Colonic mucosa (tissue), 4 donors: ENCODE data around the gene MYO9B. TPM values are rescaled to one million over a fixed set of nuclear protein-coding genes. Genes with fewer than 3 reads are reported as not detected.

Source experiments
- DNase-seq: peaks from one replicate; pipeline ENCODE4 v3.0.0-alpha.2; 2020
- H3K27ac ChIP-seq: fragments of 200-600 bp; one replicate; pipeline ENCODE4 v1.8.0; 2021
- H3K27me3 ChIP-seq: fragments of 200-600 bp; one replicate; pipeline ENCODE4 v1.8.0; 2021
- H3K36me3 ChIP-seq: fragments of 200-600 bp; one replicate; pipeline ENCODE4 v1.8.0; 2021
- H3K4me1 ChIP-seq: fragments of 200-600 bp; one replicate; pipeline ENCODE4 v1.8.0; 2021; ENCODE audit warnings: mild to moderate bottlenecking
- H3K4me3 ChIP-seq: fragments of 200-600 bp; one replicate; pipeline ENCODE4 v1.8.0; 2021
- H3K9ac ChIP-seq, 2 donors: one replicate each; pipeline ENCODE4 v1.7.0; 2013; ENCODE audit warnings: control low read depth in 2 of 2, low read depth in 2 of 2, low read length in 2 of 2
- H3K9me3 ChIP-seq: fragments of 200-600 bp; one replicate; pipeline ENCODE4 v1.8.0; 2021
- intact Hi-C: fragments of 100-400 bp; cut with DNase I; formaldehyde crosslinking; loops from one replicate; pipeline ENCODE4 v1.14.1; 2022
- total RNA-seq, 2 donors: library from RNA; stranded (reverse); fragmentation: NEBNext Ultra II Directional in 1 of 2; extraction: Animal tissue kit (Norgen Biotek cat#: 25700) in 1 of 2; gene quantifications; one replicate each; pipeline ENCODE4 v1.2.1, GENCODE V29; 2021
- TF ChIP-seq, protein P1 (sequence below): fragments of 200-600 bp; IDR thresholded peaks from one replicate; pipeline ENCODE4 v1.8.0; 2022; ENCODE audit warnings: antibody characterized with exemption, mild to moderate bottlenecking
- donor health status: healthy.
- donor health status: DM: no; HTN: no; CAD: no.
- donor health status: DM: no; HTN: no; CAD: no.

MYO9B gene
- total RNA-seq, 2 donors from 2014 or later, result 56.5 to 89.2 TPM

DNA sequence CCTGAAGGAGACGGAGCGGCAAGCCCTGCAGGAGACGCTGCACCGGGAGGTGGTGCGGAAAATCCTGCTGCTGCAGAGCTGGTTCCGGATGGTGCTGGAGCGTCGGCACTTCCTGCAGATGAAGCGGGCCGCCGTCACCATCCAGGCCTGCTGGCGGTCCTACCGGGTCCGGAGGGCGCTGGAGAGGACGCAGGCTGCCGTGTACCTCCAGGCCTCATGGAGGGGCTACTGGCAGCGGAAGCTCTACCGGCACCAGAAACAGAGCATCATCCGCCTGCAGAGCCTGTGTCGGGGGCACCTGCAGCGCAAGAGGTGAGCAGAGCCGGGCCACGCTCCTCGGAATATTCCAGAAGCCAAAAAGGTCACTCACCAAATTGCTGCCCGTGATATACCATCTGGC, 117.2 kb downstream of the MYO9B start:
- Histone ChIP-seq H3K9ac (no peak overlapping the region), H3K4me1 (no peaks in the 10 kb centered on the region), H3K27ac (no peak overlapping the region), H3K27me3 (no peaks in the 10 kb centered on the region), H3K36me3 (peaks cover 18% of the 10 kb centered on the region), H3K9me3 (no peaks in the 10 kb centered on the region), H3K4me3 (no peak overlapping the region)
- intact Hi-C loops, result no loop called here
- no peak for DNase-seq
- TF ChIP-seq, protein P1, sequence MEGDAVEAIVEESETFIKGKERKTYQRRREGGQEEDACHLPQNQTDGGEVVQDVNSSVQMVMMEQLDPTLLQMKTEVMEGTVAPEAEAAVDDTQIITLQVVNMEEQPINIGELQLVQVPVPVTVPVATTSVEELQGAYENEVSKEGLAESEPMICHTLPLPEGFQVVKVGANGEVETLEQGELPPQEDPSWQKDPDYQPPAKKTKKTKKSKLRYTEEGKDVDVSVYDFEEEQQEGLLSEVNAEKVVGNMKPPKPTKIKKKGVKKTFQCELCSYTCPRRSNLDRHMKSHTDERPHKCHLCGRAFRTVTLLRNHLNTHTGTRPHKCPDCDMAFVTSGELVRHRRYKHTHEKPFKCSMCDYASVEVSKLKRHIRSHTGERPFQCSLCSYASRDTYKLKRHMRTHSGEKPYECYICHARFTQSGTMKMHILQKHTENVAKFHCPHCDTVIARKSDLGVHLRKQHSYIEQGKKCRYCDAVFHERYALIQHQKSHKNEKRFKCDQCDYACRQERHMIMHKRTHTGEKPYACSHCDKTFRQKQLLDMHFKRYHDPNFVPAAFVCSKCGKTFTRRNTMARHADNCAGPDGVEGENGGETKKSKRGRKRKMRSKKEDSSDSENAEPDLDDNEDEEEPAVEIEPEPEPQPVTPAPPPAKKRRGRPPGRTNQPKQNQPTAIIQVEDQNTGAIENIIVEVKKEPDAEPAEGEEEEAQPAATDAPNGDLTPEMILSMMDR, result no peak

DNA sequence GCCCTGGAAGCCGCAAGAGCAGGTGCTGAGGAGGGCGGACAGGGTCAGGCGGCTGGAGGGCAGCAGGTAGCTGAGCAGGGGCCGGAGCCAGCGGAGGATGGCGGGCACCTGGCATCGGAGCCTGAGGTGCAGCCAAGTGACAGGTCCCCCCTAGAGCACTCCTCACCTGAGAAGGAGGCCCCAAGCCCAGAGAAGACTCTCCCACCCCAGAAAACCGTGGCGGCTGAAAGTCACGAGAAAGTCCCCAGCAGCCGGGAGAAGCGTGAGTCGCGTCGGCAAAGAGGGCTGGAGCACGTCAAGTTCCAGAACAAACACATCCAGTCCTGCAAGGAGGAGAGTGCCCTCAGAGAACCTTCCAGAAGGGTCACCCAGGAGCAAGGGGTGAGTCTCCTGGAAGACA, 119.0 kb downstream of the MYO9B start:
- H3K4me1 ChIP-seq, result no peaks in the 10 kb centered on the region
- H3K27me3 ChIP-seq, result no peaks in the 10 kb centered on the region
- no peak overlapping the region for H3K4me3 ChIP-seq
- H3K36me3 ChIP-seq, result peaks cover 15% of the 10 kb centered on the region
- intact Hi-C loops, result no loop called here
- H3K9me3 ChIP-seq, result no peaks in the 10 kb centered on the region
- TF ChIP-seq, protein P1, result no peak
- no peak overlapping the region for H3K9ac ChIP-seq
- H3K27ac ChIP-seq, result no peak overlapping the region
- DNase-seq, result no peak

DNA sequence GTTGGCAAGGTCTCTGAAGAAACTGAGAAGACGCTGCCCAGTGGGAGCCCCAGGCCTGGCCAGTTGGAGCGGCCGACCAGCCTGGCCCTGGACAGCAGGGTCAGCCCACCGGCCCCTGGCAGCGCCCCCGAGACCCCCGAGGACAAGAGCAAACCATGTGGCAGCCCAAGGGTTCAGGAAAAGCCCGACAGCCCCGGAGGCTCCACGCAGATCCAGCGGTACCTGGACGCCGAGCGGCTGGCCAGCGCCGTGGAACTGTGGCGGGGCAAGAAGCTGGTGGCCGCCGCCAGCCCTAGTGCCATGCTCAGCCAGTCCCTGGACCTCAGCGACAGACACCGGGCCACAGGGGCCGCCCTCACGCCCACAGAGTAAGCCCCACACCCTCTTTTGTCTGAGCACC, 119.5 kb downstream of the MYO9B start:
- TF ChIP-seq, protein P1, result no peak
- Histone ChIP-seq H3K27ac (no peak overlapping the region), H3K4me1 (no peaks in the 10 kb centered on the region), H3K27me3 (no peaks in the 10 kb centered on the region), H3K9ac (no peak overlapping the region), H3K36me3 (peaks cover 15% of the 10 kb centered on the region), H3K9me3 (no peaks in the 10 kb centered on the region), H3K4me3 (no peak overlapping the region)
- no peak for DNase-seq
- intact Hi-C loops, result no loop called here

- no peaks in the 10 kb centered on the region for H3K4me1 ChIP-seq
- no peak overlapping the region for H3K4me3 ChIP-seq
- H3K9me3 ChIP-seq, result no peaks in the 10 kb centered on the region
- H3K27ac ChIP-seq, result no peak overlapping the region
- peaks cover 27% of the 10 kb centered on the region for H3K36me3 ChIP-seq
- no peak overlapping the region for H3K9ac ChIP-seq
- TF ChIP-seq, protein P1, result no peak
- intact Hi-C loops, result no loop called here
- H3K27me3 ChIP-seq, result no peaks in the 10 kb centered on the region
- no peak for DNase-seq
Observed at GRCh38 chr19:17196610-17197009, 121.0 kb downstream of the MYO9B start.

GRCh38 chr19:17197666-17198065, 122.1 kb downstream of the MYO9B start:
- TF ChIP-seq, protein P1, result no peak
- intact Hi-C loops, result no loop called here
- H3K36me3 ChIP-seq, result peaks cover 23% of the 10 kb centered on the region
- H3K27me3 ChIP-seq, result no peaks in the 10 kb centered on the region
- H3K4me3 ChIP-seq, result no peak overlapping the region
- no peaks in the 10 kb centered on the region for H3K9me3 ChIP-seq
- DNase-seq, result no peak
- no peaks in the 10 kb centered on the region for H3K4me1 ChIP-seq
- H3K9ac ChIP-seq, result no peak overlapping the region
- no peak overlapping the region for H3K27ac ChIP-seq
